K562 (cell line): Measurements from ENCODE around the gene TBC1D2. TPM values are rescaled to one million over a fixed set of nuclear protein-coding genes. Genes with fewer than 3 reads are reported as not detected.
A peak's percentile ranks its signal among the peaks of the same experiment; 100 is the strongest.

Experiments used
- ATAC-seq: fragments of 200-7000 bp; cut with Tn5 transposase; 3 replicates; pipeline ENCODE4 v1.9.1; 2020; ENCODE audit warnings: moderate library complexity
- BruUV-seq: library from RNA; stranded (reverse); fragments of 400-500 nt; replicated peaks from 2 replicates; lab custom pipeline; 2021; lab: Mats Ljungman, UMichigan
- CTCF ChIA-PET: fragments of 300-600 bp; formaldehyde crosslinking; extraction: SDS; loops from one replicate; lab custom pipeline; 2021; ENCODE audit warnings: low intra/inter-chr PET ratio; lab: Yijun Ruan, JAX
- POLR2A ChIA-PET: fragments of 300-600, 350-650 bp; sonication (Branson Sonifier 250); formaldehyde crosslinking; extraction: SDS; loops from one replicate; lab custom pipeline; 2021; ENCODE audit warnings: antibody characterized with exemption, inconsistent platforms; lab: Yijun Ruan, JAX
- DNase-seq, 4 experiments: peaks; one replicate each; pipeline versions ENCODE4 v3.0.0 to v3.0.0-alpha.2; 2011 to 2018; ENCODE audit warnings: low spot score in 3 of 4, mixed read lengths in 3 of 4; ENCODE audit errors: extremely low read depth in 1 of 4
- FAIRE-seq: peaks from 2 replicates; lab custom pipeline; 2011; peaks lifted over from hg19 to GRCh38; lab: Jason Lieb, UNC
- H2AFZ ChIP-seq: 2 replicates; pipeline ENCODE4 v1.6.0; 2011; ENCODE audit warnings: low read depth, low read length, control low read depth, inconsistent platforms
- H3K27ac ChIP-seq: fragments of 200-600 bp; 3 replicates; pipeline ENCODE4 v1.8.0; 2011; ENCODE audit warnings: low read depth, mild to moderate bottlenecking, control low read depth, inconsistent platforms, low read length, moderate library complexity, mixed read lengths; ENCODE audit errors: extremely low read depth
- H3K27me3 ChIP-seq, 2 experiments: fragments of 300-600 bp in 1 of 2; 2 replicates in 1 of 2; 3 replicates in 1 of 2; pipeline versions ENCODE4 v1.6.0 to v1.8.0; 2011; ENCODE audit warnings: inconsistent platforms in 2 of 2, low read length in 2 of 2, mild to moderate bottlenecking in 1 of 2, mixed read lengths in 1 of 2, moderate library complexity in 1 of 2; ENCODE audit not compliant: control insufficient read depth in 2 of 2, insufficient read depth in 2 of 2
- H3K36me3 ChIP-seq: fragments of 300-600 bp; 3 replicates; pipeline ENCODE4 v1.8.0; 2011; ENCODE audit warnings: mild to moderate bottlenecking, low read length, inconsistent platforms; ENCODE audit not compliant: control insufficient read depth, insufficient read depth
- H3K4me1 ChIP-seq, 2 experiments: fragments of 200-600 bp in 1 of 2; replicated peaks in 1 of 2; 2 replicates in 1 of 2; 3 replicates in 1 of 2; pipeline versions ENCODE4 v1.5.1 to v1.8.0; 2011; ENCODE audit warnings: inconsistent platforms in 2 of 2, low read length in 2 of 2, mild to moderate bottlenecking in 1 of 2, mixed read lengths in 1 of 2, moderate library complexity in 1 of 2; ENCODE audit not compliant: control insufficient read depth in 2 of 2, insufficient read depth in 2 of 2
- H3K4me2 ChIP-seq: 2 replicates; pipeline ENCODE4 v1.6.1; 2011; ENCODE audit warnings: low read length, control low read depth, inconsistent platforms, mixed read lengths; ENCODE audit not compliant: insufficient read depth
- H3K4me3 ChIP-seq: fragments of 200-600 bp; sonication (generic), shearing (Covaris generic); 2 replicates; pipeline ENCODE4 v1.5.1; 2016; ENCODE audit warnings: control low read depth, inconsistent platforms
- H3K79me2 ChIP-seq: fragments of 200-600 bp; 3 replicates; pipeline ENCODE4 v1.8.0; 2011; ENCODE audit warnings: low read length, inconsistent platforms; ENCODE audit not compliant: control insufficient read depth, insufficient read depth
- H3K9ac ChIP-seq, 2 experiments: 2 replicates each; pipeline versions ENCODE4 v1.6.0 to v1.6.1; 2011; ENCODE audit warnings: low read depth in 2 of 2, low read length in 2 of 2, control low read depth in 1 of 2, inconsistent platforms in 1 of 2, mild to moderate bottlenecking in 1 of 2, mixed read lengths in 1 of 2; ENCODE audit not compliant: insufficient read depth in 1 of 2
- H3K9me1 ChIP-seq: one replicate; pipeline ENCODE4 v1.6.0; 2011; ENCODE audit warnings: inconsistent platforms, mild to moderate bottlenecking, low read length, moderate library complexity; ENCODE audit not compliant: control insufficient read depth, insufficient read depth
- H3K9me3 ChIP-seq: replicated peaks from 2 replicates; pipeline ENCODE4 v1.5.1; 2011; ENCODE audit warnings: low read depth, low read length, inconsistent platforms; ENCODE audit not compliant: control insufficient read depth, insufficient read depth
- H4K20me1 ChIP-seq: replicated peaks from 2 replicates; pipeline ENCODE4 v1.6.1; 2011; ENCODE audit warnings: low read length, inconsistent platforms, mixed read lengths; ENCODE audit not compliant: control insufficient read depth, insufficient read depth
- BRF1 ChIP-seq: IDR thresholded peaks from 3 replicates; pipeline ENCODE4 v1.6.1; 2011; ENCODE audit warnings: borderline replicate concordance, mild to moderate bottlenecking; ENCODE audit not compliant: insufficient read length; ENCODE audit errors: extremely low read depth
- CXXC5 ChIP-seq: fragments of 250-450 bp; sonication (Bioruptor Pico); IDR thresholded peaks from 2 replicates; pipeline ENCODE4 v1.8.0; 2022; ENCODE audit warnings: inconsistent platforms, mild to moderate bottlenecking, moderate library complexity
- FOXA3 ChIP-seq, 2 experiments: fragments of 450-650 bp in 1 of 2; sonication (generic) in 1 of 2; formaldehyde crosslinking; IDR thresholded peaks in 1 of 2; conservative IDR thresholded peaks in 1 of 2; 2 replicates each; pipeline versions ENCODE4 v1.4.0 to v1.8.0; 2020 to 2022; ENCODE audit warnings: mild to moderate bottlenecking in 2 of 2, missing genetic modification reagents in 1 of 2
- GTF2E2 ChIP-seq: fragments of 200-800 bp; sonication (Bioruptor generic); IDR thresholded peaks from 2 replicates; pipeline ENCODE4 v1.6.1; 2016; ENCODE audit warnings: missing genetic modification characterization, missing compliant biosample characterization
- PPARD ChIP-seq: fragments of 250-450 bp; sonication (Bioruptor Pico); IDR thresholded peaks from 2 replicates; pipeline ENCODE4 v1.8.0; 2022; ENCODE audit warnings: inconsistent platforms, mild to moderate bottlenecking, moderate library complexity
- TCF7 ChIP-seq: sonication (generic); IDR thresholded peaks from 2 replicates; pipeline ENCODE4 v1.6.1; 2016; ENCODE audit warnings: antibody characterized with exemption, borderline replicate concordance
- ZNF174 ChIP-seq: fragments of 250-450 bp; sonication (Bioruptor Pico); IDR thresholded peaks from 2 replicates; pipeline ENCODE4 v1.4.0; 2020; ENCODE audit warnings: mild to moderate bottlenecking
- WGBS: fragments of 100-300 bp; shearing (Covaris generic); methylation state at CpG from one replicate; pipeline ENCODE4 v1.1.6; 2016; ENCODE audit warnings: low coverage, mixed read lengths; ENCODE audit not compliant: insufficient coverage; ENCODE audit errors: missing lambda C conversion rate; 5-methylcytosine and 5-hydroxymethylcytosine counted together
- in situ Hi-C: fragments of 300-500 bp; cut with MboI; formaldehyde crosslinking; loops from 4 replicates; pipeline ENCODE4 v1.15.0; 2018; ENCODE audit warnings: inconsistent platforms, mixed read lengths
- intact Hi-C: fragments of 100-400 bp; cut with micrococcal nuclease; formaldehyde crosslinking; loops from 2 replicates; pipeline ENCODE4 v1.14.2; 2022
- polyA plus RNA-seq, 8 experiments: library from polyadenylated mRNA; depleted of rRNA in 4 of 8; stranded (reverse) in 5 of 8; unstranded in 3 of 8; fragments of >200 nt; fragmentation: Nextera tagmentation in 2 of 8; fragmentation: Illumina TruSeq in 1 of 8; extraction: Ambion mirVana in 2 of 8; extraction: Trizol in 1 of 8; gene quantifications; 2 replicates each; pipeline versions ENCODE4 v1.2.1 to v1.2.3, GENCODE V29; 2011 to 2014; ENCODE audit warnings: inconsistent platforms in 1 of 8, missing spikeins in 1 of 8
- total RNA-seq, 7 experiments: library from RNA; depleted of rRNA in 6 of 7; stranded (reverse); fragments of >200 nt in 6 of 7; fragmentation: Illumina TruSeq in 2 of 7; extraction: Trizol in 2 of 7; gene quantifications; 2 replicates each; pipeline versions ENCODE4 v1.2.1 to v1.2.3, GENCODE V29; 2011 to 2021; ENCODE audit warnings: low replicate concordance in 1 of 7
- TF ChIP-seq, protein P1 (sequence below), 2 experiments: fragments of 150-350 bp in 1 of 2; IDR thresholded peaks; 2 replicates each; pipeline ENCODE4 v1.6.1; 2012 to 2016; ENCODE audit warnings: low read depth in 2 of 2, low read length in 2 of 2, mild to moderate bottlenecking in 1 of 2, moderate library complexity in 1 of 2
- TF ChIP-seq, protein P2 (sequence below): fragments of 250-450 bp; sonication (Bioruptor Pico); IDR thresholded peaks from 2 replicates; pipeline ENCODE4 v1.8.0; 2021; ENCODE audit warnings: borderline replicate concordance, mild to moderate bottlenecking, moderate library complexity; ENCODE audit not compliant: poor library complexity, severe bottlenecking
- TF ChIP-seq, protein P3 (sequence below): fragments of 250-450 bp; sonication (Bioruptor Pico); IDR thresholded peaks from 2 replicates; pipeline ENCODE4 v1.4.0; 2020

TBC1D2 gene
- total and polyA plus RNA-seq, 9 of the 15 experiments (the other 6 are each of a cell fraction or from before 2014, with no cell fraction given), result 0.10 to 7.0 (median 2.5) TPM

DNA sequence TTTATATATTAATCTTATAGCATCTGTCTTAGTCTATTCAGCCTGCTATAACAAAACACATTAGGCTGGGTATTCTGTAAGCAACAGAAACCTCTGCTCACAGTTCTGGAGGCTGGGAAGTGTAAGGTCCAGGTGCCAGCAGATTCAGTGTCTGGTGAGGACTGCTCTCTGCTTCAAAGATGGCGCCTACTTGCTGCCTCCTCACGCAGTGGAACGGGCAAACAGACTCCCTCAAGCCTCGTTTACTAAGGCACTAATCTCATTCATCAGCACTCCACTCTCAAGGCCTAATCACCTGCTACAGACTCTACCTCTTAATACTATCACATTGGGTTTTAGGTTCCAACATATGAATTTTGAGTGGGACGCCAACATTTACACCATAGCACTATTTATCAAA lies 5.2 kb upstream of the TBC1D2 start:
- POLR2A ChIA-PET, result no interaction called here
- Histone ChIP-seq H2AFZ (peak overlapping the region; percentile 90), H3K36me3 (no peaks in the 10 kb centered on the region), H3K4me2 (peak overlapping the region; percentile 50), H3K27me3 (no peaks in the 10 kb centered on the region), H3K79me2 (peaks cover 6% of the 10 kb centered on the region; the same call in 2 of the 3 replicates), H3K9me1 (no peaks in the 10 kb centered on the region), H3K27ac (peak overlapping the region; percentile 59), H3K9me3 (no peaks in the 10 kb centered on the region), H3K4me1 (peaks cover 6 to 13% of the 10 kb centered on the region in 2 experiments; a peak in 3 of 5 replicates), H3K4me3 (no peak overlapping the region), H3K9ac (peak overlapping the region; percentile 26 to 44; a peak in 2 of 4 replicates), H4K20me1 (no peaks in the 10 kb centered on the region)
- 33% methylated on average over 5 of the region's 5 CpGs for WGBS
- intact Hi-C loops, result no loop called here
- in situ Hi-C loops, result loop anchor here (5.0 to 25.0 kb wide), 3 partner anchors 53 to 348 kb away; partner anchors contain the start of genes TRIM14 and TRMO
- peak in 1 of 4 experiments; percentile 50 for DNase-seq
- peak; percentile 4; the same call in 1 of the 3 replicates for ATAC-seq
- BruUV-seq, result no TSS peak
- FAIRE-seq, result peak; percentile 40
- CTCF ChIA-PET, result interaction anchor here (0.6 kb wide), 1 partner anchor 159 kb away, joined by 5 read pairs; no protein-coding TSS in a partner anchor
- TF ChIP-seq, protein P1, sequence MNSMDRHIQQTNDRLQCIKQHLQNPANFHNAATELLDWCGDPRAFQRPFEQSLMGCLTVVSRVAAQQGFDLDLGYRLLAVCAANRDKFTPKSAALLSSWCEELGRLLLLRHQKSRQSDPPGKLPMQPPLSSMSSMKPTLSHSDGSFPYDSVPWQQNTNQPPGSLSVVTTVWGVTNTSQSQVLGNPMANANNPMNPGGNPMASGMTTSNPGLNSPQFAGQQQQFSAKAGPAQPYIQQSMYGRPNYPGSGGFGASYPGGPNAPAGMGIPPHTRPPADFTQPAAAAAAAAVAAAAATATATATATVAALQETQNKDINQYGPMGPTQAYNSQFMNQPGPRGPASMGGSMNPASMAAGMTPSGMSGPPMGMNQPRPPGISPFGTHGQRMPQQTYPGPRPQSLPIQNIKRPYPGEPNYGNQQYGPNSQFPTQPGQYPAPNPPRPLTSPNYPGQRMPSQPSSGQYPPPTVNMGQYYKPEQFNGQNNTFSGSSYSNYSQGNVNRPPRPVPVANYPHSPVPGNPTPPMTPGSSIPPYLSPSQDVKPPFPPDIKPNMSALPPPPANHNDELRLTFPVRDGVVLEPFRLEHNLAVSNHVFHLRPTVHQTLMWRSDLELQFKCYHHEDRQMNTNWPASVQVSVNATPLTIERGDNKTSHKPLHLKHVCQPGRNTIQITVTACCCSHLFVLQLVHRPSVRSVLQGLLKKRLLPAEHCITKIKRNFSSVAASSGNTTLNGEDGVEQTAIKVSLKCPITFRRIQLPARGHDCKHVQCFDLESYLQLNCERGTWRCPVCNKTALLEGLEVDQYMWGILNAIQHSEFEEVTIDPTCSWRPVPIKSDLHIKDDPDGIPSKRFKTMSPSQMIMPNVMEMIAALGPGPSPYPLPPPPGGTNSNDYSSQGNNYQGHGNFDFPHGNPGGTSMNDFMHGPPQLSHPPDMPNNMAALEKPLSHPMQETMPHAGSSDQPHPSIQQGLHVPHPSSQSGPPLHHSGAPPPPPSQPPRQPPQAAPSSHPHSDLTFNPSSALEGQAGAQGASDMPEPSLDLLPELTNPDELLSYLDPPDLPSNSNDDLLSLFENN (IDR thresholded peaks at IDR 0.05; ENCODE audit: low read depth in 2 of 2, low read length in 2 of 2), result no peak
- TF ChIP-seq CXXC5, result peak; percentile 26
- TF ChIP-seq PPARD (CRISPR knock-in tag), result no peak
- no peak for TF ChIP-seq TCF7
- TF ChIP-seq ZNF174, result no peak
- TF ChIP-seq, protein P2, sequence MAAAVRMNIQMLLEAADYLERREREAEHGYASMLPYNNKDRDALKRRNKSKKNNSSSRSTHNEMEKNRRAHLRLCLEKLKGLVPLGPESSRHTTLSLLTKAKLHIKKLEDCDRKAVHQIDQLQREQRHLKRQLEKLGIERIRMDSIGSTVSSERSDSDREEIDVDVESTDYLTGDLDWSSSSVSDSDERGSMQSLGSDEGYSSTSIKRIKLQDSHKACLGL, result no peak
- TF ChIP-seq BRF1, result no peak
- TF ChIP-seq, protein P3, sequence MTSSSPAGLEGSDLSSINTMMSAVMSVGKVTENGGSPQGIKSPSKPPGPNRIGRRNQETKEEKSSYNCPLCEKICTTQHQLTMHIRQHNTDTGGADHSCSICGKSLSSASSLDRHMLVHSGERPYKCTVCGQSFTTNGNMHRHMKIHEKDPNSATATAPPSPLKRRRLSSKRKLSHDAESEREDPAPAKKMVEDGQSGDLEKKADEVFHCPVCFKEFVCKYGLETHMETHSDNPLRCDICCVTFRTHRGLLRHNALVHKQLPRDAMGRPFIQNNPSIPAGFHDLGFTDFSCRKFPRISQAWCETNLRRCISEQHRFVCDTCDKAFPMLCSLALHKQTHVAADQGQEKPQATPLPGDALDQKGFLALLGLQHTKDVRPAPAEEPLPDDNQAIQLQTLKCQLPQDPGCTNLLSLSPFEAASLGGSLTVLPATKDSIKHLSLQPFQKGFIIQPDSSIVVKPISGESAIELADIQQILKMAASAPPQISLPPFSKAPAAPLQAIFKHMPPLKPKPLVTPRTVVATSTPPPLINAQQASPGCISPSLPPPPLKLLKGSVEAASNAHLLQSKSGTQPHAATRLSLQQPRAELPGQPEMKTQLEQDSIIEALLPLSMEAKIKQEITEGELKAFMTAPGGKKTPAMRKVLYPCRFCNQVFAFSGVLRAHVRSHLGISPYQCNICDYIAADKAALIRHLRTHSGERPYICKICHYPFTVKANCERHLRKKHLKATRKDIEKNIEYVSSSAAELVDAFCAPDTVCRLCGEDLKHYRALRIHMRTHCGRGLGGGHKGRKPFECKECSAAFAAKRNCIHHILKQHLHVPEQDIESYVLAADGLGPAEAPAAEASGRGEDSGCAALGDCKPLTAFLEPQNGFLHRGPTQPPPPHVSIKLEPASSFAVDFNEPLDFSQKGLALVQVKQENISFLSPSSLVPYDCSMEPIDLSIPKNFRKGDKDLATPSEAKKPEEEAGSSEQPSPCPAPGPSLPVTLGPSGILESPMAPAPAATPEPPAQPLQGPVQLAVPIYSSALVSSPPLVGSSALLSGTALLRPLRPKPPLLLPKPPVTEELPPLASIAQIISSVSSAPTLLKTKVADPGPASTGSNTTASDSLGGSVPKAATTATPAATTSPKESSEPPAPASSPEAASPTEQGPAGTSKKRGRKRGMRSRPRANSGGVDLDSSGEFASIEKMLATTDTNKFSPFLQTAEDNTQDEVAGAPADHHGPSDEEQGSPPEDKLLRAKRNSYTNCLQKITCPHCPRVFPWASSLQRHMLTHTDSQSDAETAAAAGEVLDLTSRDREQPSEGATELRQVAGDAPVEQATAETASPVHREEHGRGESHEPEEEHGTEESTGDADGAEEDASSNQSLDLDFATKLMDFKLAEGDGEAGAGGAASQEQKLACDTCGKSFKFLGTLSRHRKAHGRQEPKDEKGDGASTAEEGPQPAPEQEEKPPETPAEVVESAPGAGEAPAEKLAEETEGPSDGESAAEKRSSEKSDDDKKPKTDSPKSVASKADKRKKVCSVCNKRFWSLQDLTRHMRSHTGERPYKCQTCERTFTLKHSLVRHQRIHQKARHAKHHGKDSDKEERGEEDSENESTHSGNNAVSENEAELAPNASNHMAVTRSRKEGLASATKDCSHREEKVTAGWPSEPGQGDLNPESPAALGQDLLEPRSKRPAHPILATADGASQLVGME, result no peak
- no peak for TF ChIP-seq FOXA3 (CRISPR knock-in tag; conservative IDR thresholded peaks at IDR 0.05 in 1 of 2, IDR thresholded peaks at IDR 0.05 in 1 of 2)
- no peak for TF ChIP-seq GTF2E2
